A549 treated with Mapracorat at 1 μM for 4 hours (cell line): Measurements from ENCODE around the gene ZNF225. TPM values are rescaled to one million over a fixed set of nuclear protein-coding genes. Genes with fewer than 3 reads are reported as not detected.

Experiments
- total RNA-seq: library from RNA; stranded (reverse); fragments of 200-300 nt; extraction: Qiagen RNA extraction; gene quantifications from 5 replicates; pipeline ENCODE4 v1.2.3, GENCODE V29; 2022

The ZNF225 gene
- total RNA-seq, result 2.5 to 4.1 TPM (median 2.7 TPM) in 5 replicates

DNA sequence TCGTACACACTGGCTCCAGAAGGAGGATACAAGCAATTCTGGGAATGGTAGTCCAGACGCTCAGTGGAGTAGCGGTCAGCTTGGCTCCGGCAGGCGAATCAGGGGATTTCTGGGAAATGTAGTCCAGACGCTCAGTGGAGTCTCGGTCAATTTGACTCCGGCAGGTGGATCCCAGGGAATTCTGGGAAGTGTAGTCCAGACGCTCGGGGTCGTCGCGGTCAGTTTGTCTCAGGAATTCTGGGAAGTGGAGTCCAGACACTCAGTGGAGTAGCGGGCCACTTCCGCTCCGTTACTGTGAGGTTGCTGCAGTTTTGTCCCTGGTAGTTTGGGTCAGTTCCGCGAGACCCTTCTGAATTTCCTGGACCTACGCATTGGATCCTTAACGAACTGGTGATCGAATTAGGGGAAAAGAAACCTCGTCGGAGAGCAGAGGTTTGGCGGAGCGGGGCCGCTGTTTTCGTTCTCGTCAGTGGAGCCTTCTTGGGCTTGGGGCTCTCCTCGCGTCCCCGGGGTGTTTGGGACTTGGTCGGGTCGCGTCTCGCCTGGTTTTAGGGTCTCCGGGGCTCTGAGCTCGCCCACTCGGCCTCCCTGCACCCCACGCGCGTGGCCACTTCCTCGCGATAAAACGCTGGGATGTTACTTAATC, at the start of gene ZNF225:
ZNF225 (plus strand) TSS at position 262 of the 646 bp plus-strand sequence. CDS start 2,429 bp downstream, outside the sequence.

DNA sequence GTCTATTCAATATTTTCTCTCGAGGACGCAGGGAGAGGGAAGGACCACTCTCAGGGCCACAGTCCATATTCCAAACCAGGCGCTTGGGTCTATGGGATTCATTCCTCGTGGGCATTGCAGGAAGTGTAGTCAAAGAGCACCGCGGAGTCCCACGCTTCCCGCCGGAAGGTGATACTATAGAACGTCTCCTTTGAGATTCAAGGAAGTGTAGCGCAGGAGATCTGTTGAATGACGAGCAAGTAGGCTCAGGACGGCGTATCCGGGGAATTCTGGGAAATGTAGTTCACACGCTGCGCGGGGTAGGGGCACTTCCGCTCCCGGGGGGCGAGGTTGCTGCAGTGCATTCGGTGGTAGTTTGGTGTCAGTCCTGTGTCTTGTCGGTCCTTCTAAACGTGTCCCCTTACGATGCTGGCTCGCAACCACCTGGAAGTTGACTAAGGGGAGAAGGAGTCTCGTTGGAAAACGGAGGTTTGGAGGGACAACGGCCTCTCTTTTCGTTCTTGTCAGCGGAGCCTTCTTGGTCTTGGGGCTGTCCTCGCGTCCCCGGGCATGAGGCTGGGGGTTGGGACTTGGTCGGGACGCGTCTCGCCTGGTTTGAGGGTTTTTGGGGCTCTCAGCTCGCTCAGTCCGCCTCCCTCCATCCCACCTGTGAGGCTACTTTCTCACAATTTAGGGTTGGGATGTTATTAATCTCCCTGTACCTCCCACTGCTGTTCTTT, 41.2 kb upstream of the ZNF225 start, which contains the start of gene ZNF284:
ZNF284 (plus strand) TSS at position 336 of the 719 bp plus-strand sequence. CDS start 4,231 bp downstream, outside the sequence.

DNA sequence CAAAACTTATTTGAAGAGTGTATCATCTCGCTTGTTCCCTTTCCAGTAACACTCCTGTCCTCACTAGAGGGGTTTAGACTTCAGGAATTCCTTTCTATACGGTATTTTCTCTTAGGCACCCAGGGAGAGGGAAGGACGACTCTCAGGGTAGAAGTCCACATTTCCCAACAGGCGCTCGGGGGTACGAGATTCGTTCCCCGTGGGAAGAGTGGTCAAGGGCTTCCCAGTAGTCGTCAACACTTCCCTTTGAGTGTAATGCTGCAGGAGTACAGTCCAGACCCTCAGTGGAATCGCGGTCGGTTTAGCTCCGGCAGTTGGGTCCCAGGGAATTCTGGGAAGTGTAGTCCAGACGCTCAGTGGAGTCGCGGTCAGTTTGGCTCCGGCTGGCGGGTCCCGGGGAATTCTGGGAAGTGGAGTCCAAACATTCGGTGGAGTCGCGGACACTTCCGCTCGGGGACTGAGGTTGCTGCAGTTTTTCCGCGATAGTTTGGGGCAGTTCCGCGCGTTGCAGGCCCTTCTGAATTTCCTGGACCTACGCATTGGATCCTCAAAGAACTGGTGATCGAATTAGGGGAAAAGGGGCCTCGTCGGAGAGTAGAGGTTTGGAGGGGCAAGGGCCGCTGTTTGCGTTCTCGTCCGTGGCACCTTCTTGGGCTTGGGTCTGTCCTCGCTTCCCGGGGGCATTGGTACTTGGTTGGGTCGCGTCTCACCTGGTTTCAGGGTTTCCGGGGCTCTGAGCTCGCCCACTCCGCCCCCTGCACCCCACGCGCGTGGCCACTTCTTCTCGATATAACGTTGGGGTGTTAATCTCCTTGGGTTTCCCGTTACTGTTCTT, 19.1 kb upstream of the ZNF225 start, which contains the start of gene ZNF224:
ZNF224 (plus strand) TSS at position 431 of the 835 bp plus-strand sequence. CDS start 3,513 bp downstream, outside the sequence.

DNA sequence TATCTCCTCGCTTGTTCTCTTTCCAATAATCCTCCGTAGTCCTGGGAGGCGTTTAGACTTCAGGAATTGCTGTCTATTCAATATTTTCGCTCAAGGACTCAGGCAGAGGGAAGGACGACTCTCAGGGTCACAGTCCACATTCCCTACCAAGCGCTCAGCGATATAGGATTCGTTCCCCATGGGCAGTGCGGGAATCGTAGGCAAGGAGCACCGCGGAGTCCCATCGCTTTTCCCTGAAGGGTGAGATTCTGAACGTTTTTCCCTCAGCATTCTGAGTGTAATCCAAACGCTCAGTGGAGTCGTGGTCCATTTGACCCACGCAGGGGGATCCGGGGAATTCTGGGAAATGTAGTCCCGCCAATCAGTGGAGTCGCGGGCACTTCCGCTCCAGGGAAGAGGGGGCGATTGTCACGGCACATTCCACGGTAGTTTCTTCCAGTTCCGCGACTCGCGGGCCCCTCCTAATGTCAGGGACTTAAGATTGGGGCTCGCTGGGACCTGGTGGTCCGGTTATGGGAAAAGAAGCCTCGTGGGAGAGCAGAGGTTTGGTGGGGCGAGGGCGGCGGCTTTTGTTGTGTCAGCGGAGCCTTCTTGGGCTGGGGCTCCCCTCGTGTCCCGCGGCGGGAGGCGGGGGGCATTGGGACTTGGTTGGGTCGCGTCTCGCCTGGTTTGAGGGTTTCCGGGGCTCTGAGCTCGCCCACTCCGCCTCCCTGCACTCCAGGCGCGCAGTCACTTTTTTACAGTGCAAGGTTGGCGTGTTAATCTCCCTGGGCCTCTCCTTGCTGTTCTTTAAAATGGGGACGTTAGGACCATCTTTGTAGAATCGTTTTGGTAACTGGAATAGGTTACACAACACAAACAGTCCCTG, 28.2 kb downstream of the ZNF225 start, which contains the start of gene ZNF234:
ZNF234 (plus strand) TSS at position 364 of the 868 bp plus-strand sequence. CDS start 3,079 bp downstream, outside the sequence.

DNA sequence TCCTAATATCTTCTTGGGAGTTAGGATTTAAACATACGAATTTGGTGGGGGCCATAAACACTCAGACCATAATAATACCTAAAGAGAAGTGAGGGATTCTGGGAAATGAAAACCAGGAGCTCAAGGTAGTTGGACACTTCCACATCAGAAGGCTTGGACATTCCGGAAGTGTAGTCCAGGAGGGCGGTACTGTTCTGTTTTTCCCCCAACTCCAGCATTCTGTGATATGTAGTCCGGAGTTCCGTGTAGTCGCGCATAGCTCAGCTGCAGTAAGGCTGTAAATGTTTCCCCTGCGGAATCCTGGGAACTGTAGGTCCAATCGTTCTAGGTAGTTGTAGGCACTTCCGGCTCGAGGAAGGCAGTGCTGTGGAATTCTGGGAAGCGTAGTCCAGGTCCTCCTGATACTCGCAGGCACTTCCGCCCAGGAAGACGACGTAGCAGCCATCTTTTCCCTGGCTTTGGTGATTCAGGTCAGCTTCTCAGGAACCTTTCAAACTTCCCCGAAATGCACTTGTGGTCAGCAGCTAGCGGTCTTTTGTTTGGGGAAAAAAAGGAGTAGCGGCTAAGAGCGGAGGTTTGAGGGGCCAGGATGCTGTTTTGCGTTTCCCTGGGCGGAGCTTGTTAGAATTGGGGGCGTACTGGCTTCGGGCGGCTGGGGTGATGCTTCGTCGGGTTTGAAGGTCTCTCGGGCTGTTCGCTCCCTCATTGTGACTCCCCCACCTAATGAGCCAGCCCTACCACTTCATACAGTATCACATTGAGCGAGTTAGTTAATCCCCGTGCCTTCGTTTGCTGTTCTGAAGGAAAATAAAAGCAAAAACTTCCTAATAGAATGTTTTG, 51.7 kb downstream of the ZNF225 start, which contains the start of gene ZNF226:
ZNF226 (plus strand) TSS at position 428 of the 840 bp plus-strand sequence. CDS start 4,981 bp downstream, outside the sequence.

Other genes with a start within 250 kb of the ZNF225 start
- gene ZNF404, start 229.4 kb upstream of the ZNF225 start, total RNA-seq, result 0.16 to 0.42 TPM (median 0.23 TPM) in 5 replicates
- 9.7 to 11.6 TPM (median 9.9 TPM) in 5 replicates for gene ZNF45, start 178.1 kb upstream of the ZNF225 start, total RNA-seq
- 0.30 to 0.74 TPM (median 0.59 TPM) in 5 replicates for gene ZNF221, start 162.2 kb upstream of the ZNF225 start, total RNA-seq
- 2.3 to 4.3 TPM (median 3.3 TPM) in 5 replicates for gene ZNF155, start 129.2 kb upstream of the ZNF225 start, total RNA-seq
- gene ZNF230, start 110.4 kb upstream of the ZNF225 start, total RNA-seq, result 2.3 to 3.2 TPM (median 2.5 TPM) in 5 replicates
- gene ZNF222, start 88.0 kb upstream of the ZNF225 start, total RNA-seq, result 2.6 to 5.0 TPM (median 3.8 TPM) in 5 replicates
- gene ZNF223, start 61.4 kb upstream of the ZNF225 start, total RNA-seq, result 1.6 to 4.0 TPM (median 3.2 TPM) in 5 replicates
- 0.23 to 0.58 TPM (median 0.36 TPM) in 5 replicates for gene ZNF284, start 41.2 kb upstream of the ZNF225 start, total RNA-seq
- gene ZNF224, start 19.0 kb upstream of the ZNF225 start, total RNA-seq, result 8.0 to 10.9 TPM (median 9.9 TPM) in 5 replicates
- 1.9 to 2.6 TPM (median 2.1 TPM) in 5 replicates for gene ZNF234, start 28.2 kb downstream of the ZNF225 start, total RNA-seq
- gene ZNF226, start 51.7 kb downstream of the ZNF225 start, total RNA-seq, result 17.1 to 22.3 TPM (median 21.6 TPM) in 5 replicates
- gene ZNF227, start 99.1 kb downstream of the ZNF225 start, total RNA-seq, result 8.1 to 11.9 TPM (median 10.9 TPM) in 5 replicates
- 0.41 to 0.73 TPM (median 0.65 TPM) in 5 replicates for gene ZNF233, start 146.5 kb downstream of the ZNF225 start, total RNA-seq
- gene ZNF235, start 191.6 kb downstream of the ZNF225 start, total RNA-seq, result 2.8 to 3.9 TPM (median 3.0 TPM) in 5 replicates
- 1.5 to 2.3 TPM (median 2.1 TPM) in 5 replicates for gene ZNF112, start 243.3 kb downstream of the ZNF225 start, total RNA-seq